OCI-LY1 (cell line): Measurements from ENCODE around the gene WBP2.

Experiments used
- CTCF ChIP-seq: fragments of 200-600 bp; sonication (generic), shearing (Covaris generic); IDR thresholded peaks from 2 replicates; pipeline ENCODE4 v1.5.1; 2017; ENCODE audit warnings: mild to moderate bottlenecking, antibody characterized with exemption, low read length, moderate library complexity, mixed read lengths
- EZH2 ChIP-seq: fragments of 200-600 bp; sonication (generic), shearing (Covaris generic); IDR thresholded peaks from 2 replicates; pipeline ENCODE4 v1.8.0; 2017; ENCODE audit warnings: borderline replicate concordance, mixed run types, mild to moderate bottlenecking, antibody characterized with exemption, low read length, moderate library complexity, mixed read lengths

- no peak for TF ChIP-seq CTCF
- TF ChIP-seq EZH2 = no peak
These were observed 36.7 kb downstream of the WBP2 start for GRCh38 chr17:75818326-75818885.
